GM21381 (cell line): ENCODE measurements around the gene PRDM8.
A peak's percentile ranks its signal among the peaks of the same experiment; 100 is the strongest.

Source experiments
- ATAC-seq: cut with Tn5 transposase; IDR thresholded peaks from one replicate; pipeline ENCODE4 v1.9.1; 2021; ENCODE audit warnings: mild to moderate bottlenecking, moderate library complexity; ENCODE audit not compliant: unreplicated experiment

Gene PRDM8

GRCh38 chr4:80183250-80184052, 13.9 kb upstream of the PRDM8 start:
- peak; percentile 19 for ATAC-seq

DNA sequence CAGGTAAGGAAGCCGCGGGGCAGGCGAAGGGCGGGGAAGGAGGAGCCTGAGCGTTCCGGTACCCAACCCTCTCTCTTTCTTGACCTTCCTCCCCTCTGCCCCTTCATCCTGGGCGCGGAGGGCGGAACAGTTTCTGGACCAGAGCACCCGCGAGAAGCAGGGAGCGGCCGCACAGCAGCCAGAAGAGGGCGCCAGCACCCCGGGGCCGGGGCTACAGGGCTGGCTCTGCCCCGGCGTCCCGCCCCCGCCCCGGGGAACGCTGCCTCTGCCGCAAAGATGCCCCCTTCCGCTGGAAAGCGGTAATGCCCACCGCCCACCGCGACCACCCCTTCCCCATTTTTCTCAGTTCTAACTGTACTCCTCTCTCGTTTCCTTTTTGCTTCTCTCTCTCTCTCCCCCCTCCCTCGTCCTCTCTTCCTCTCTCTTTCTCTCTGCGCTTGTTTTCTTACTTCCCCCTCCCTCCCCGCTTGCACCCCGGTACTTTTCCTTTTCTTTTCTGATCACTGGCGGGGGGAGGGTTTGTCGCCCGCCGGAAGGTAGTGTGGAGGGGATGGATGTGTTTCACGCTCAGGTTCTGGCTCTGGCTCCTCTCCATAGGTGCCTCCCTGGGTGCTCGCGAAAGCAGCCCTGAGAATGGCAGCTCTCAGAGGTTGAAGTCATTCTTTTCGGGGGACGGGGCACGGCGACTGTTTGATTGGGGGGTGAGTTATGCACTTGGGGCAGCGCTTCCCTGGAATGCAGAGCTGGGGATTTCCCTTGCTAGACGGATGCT, 13.1 kb upstream of the PRDM8 start:
- ATAC-seq, result peak; percentile 95

GRCh38 chr4:80184825-80185756, 12.2 kb upstream of the PRDM8 start:
- ATAC-seq, result no peak

DNA sequence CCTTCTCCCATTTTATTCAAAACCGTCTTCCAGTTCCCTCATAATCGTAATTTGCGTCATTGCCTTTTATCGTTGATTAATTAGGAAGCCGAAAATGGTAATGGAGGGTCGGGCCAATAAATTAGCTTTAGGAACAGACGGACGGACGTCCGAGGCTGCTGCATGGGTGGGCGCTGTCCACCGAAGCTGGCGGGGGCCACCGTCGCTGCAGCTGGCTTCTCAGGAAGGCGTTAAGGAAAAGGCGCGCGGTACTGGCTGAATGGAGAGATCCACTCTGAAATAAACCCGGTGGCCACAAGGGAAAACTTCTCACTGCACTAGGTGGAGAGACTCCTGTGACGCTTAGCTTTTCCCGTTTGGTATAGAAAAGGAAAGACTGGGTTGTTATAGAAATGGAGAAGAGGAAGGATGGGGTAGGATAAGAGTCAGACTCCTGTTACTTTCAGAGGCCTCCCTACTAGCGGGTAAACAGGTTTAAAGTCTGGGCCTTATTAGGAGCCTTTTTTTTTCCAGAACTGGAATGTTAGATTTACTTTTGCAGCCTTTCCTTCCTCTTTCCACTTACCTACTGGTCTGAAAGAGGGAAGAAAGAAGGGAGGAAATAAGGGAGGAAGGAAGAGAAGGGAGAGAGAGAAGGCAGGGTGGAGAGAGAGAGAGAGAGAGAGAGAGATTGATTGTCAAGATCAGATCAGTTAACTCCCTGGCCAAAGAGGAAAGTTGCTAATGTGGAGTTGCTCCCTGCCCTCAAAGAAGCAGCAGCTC, 11.3 kb upstream of the PRDM8 start:
- no peak for ATAC-seq

GRCh38 chr4:80186676-80187075, 10.6 kb upstream of the PRDM8 start:
- no peak for ATAC-seq

GRCh38 chr4:80187677-80188076, 9.6 kb upstream of the PRDM8 start:
- no peak for ATAC-seq

DNA sequence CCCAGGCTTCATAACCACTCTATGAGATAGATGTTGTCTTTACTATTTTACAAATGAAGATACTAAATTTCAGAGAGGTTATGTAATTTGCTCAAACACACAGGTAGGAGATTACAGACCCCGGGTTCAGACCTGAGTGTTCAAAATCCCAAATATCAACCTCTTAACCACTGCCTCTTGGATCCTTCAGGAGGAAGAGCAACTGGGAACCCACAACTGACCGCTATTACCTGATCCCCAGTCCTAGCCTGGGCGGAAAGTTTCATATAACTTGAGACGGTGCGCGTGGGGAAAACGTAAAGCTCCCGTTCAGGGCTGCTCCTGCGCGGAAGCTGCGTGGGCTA, 8.9 kb upstream of the PRDM8 start:
- no peak for ATAC-seq

- ATAC-seq, result no peak
These were observed 8.4 kb upstream of the PRDM8 start for GRCh38 chr4:80188801-80189458.

- ATAC-seq, result no peak
These were observed 7.7 kb upstream of the PRDM8 start for GRCh38 chr4:80189581-80189955.

DNA sequence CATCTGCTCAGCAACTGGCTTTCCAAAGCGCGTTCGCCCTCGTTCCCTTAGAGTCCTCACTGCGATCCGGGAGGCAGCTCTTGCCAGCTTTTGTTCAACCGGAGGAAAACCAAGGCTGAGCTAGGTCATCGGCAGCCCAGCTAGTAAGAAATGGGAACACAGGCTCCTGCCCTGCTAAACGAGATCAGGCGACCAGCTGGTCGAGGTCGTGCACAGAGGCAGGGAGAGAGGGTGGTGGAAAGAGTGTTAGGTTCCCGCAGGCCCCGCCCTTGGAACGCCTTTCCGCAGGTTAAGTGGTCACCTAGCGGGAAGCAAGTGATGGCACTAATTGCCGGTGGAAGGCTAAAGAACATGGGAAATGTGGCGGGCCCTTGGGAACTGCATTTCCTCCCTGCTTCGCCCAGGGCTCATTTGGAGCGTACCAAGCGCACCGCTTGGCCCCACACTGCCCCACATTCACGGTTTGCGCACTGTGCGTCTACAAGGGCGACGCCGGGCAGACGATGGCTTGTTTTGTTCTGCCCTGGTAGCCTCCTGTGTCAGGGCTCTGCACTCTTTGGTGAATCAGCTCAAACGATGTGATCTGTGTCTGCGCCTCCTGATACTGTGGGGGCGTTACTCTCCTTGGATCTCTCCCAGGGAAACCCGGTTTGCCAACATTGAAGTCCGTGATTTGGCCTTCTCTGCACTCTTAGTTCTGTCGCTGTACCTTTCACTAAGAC, 7.2 kb upstream of the PRDM8 start:
- no peak for ATAC-seq

DNA sequence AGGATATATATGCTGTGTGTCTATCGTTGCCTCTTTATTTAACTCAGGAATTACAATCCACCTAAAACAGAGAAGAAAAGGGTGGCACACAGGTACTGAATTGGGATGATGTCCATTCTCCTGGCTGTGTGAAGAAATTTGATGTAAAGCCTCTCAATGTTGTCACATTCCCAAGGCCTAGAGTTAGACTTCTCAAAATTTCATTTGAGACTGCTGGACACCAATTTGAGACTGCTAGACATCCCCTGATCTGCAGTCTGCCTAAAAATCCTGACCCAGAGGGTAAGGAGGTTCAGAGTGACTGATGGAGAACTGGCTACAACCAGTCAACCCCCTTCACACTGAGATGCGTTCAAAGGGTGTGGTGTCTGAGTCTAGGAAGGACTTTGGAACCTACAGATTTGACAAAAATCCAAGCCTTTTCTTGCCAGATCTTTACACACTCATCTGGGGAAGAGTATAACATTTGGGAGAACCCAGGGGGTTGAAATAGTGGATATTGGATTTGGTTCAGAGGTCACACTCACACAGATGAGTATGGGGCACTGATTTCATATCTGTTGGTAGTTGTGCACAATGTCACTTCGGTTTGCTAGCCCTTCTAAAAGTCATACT, 4.9 kb upstream of the PRDM8 start:
- ATAC-seq, result no peak

GRCh38 chr4:80192937-80193336, 4.4 kb upstream of the PRDM8 start:
- ATAC-seq, result no peak

GRCh38 chr4:80195441-80196140, 1.7 kb upstream of the PRDM8 start:
- ATAC-seq, result no peak

DNA sequence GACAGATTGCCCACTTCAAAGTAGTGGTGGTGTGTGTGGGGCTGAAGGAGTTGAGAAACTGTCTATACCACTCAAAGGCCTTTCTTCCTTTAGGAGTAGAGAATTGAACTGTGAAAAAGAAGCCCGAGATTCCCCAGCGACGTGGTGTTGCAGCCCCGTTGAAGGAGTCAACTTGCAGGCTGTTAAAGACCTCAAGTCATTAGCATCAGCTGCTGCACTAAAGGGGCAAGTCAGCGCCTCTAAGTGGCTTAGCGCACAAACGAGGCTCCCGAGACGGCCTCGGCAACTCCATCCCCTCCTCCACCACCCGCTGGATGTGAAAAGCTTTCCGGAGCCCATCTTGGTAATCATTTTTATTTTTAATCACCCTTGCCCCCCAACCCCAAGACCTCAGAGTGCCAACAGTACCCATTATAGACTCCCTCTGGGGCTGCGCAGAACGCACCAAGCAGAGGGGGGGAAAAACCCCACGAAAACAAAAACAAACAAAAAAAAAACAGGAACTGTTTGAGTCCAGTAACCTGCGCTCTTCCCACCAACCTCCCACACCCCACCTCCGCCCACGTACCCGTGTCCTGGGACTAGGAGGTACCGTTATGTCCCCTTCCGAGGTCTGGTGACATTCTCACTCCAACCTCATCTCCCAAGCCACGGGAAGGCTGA, 913 bp upstream of the PRDM8 start:
- no peak for ATAC-seq

DNA sequence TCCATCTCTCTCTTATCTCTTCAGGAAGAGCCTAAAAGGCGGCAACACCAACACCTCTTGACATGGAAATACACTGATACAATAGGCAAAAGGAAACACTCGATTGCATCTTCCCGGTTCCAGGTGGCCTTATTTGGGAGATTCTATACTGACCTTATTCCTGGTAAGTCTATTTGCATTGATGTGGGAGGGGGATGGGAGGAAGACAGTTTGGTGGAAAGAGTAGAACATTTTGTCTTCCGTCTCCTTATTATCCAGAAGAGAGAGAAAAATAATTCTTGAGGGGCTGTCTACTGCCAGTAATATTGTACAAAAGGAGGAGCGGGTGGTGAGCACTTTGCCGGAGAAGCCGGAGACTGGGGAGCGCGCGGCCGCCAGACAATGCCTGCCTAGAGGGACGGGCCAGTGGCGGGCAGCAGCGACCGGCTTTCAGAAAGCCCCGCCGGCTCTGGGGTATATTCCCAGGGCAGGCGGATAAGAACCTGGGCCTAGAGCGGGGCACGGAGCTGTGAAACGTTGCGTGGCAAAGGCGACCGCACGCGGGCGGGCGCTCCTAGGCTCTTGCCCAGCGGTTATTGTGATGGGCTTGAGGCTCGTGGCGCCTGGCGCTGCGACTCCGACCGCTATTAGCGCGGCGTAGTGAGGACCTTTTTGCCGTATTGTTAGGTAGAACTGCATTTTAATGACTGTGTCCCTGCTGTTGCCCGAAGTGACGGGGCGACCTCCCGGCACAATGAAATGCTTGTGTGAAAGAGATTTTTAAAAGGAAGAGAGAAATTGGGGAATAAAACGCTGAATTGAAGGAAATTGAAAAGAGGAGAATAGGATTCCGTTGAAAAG, 518 bp downstream of the PRDM8 start:
- no peak for ATAC-seq

GRCh38 chr4:80198441-80198837, 1.1 kb downstream of the PRDM8 start:
- no peak for ATAC-seq

DNA sequence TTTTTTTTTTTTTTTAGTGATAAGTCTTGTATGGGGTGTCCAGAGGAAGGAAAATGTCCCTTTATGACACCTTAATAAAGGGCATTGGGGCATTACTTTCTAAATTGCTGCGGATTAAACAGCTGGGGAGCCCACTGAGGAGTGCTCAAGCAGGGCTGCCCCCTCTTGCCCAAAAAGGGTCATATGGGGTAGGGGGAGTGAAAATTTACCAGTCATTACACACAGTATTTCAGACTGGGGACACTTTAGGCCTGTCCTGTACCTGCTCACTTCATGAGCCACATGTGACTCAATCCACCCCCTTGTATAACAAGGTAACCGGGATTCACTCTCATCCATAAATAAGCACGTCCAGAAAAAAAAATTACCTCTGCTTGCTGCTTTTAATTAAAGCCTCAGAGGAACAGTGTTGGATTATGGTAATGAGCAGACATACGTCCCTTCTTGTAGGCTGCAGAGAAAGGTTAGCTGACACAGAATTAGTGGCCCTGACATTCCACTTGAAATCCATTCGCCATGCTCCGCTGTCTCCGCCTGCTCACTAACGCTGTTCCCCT, 1.8 kb downstream of the PRDM8 start:
- no peak for ATAC-seq
